Prostate gland (tissue), 2 donors: ENCODE results near the gene ALDH1L2.

ENCODE experiments used
- CTCF ChIP-seq, 4 experiments: fragments of 200-600 bp in 2 of 4; fragments of 450-650 bp in 2 of 4; sonication (generic) in 2 of 4; IDR thresholded peaks; 1 replicate in 3 of 4; 2 replicates in 1 of 4; pipeline ENCODE4 v1.5.1; 2016 to 2019; ENCODE audit warnings: antibody characterized with exemption in 4 of 4, mild to moderate bottlenecking in 2 of 4, moderate library complexity in 2 of 4
- POLR2A ChIP-seq: fragments of 450-650 bp; IDR thresholded peaks from one replicate; pipeline ENCODE4 v1.6.1; 2016; ENCODE audit warnings: antibody characterized with exemption, mild to moderate bottlenecking
- POLR2AphosphoS5 ChIP-seq: sonication (generic); formaldehyde crosslinking; IDR thresholded peaks from one replicate; pipeline ENCODE4 v1.6.1; 2017; ENCODE audit warnings: antibody characterized with exemption

- no peak for TF ChIP-seq CTCF (IDR thresholded peaks at IDR 0.05)
- TF ChIP-seq POLR2AphosphoS5: no peak
- TF ChIP-seq POLR2A: no peak
Observed at GRCh38 chr12:105018776-105019175, 65.5 kb downstream of the ALDH1L2 start.
